Stimulated activated naive CD8-positive, alpha-beta T cell treated with anti-CD3 and anti-CD28 coated beads, Interleukin-15, Interleukin-2, amounts not matched to agents 100 U/mL and 50 U/mL, for 24 hours (primary cell): ENCODE data around the gene CACNA1G.

Source experiments
- ATAC-seq: fragments of 150-1000 bp; cut with Tn5 transposase; one replicate; pipeline ENCODE4 v1.10.0; 2021
- DNase-seq: peaks from one replicate; pipeline ENCODE4 v3.0.0; 2021

CACNA1G gene

GRCh38 chr17:50588391-50589049, 28.0 kb downstream of the CACNA1G start:
- no peak for ATAC-seq
- DNase-seq: no peak

GRCh38 chr17:50589095-50589705, 28.7 kb downstream of the CACNA1G start:
- DNase-seq (no peak), ATAC-seq (no peak)

GRCh38 chr17:50590946-50591737, 30.6 kb downstream of the CACNA1G start:
- no peak for DNase-seq
- no peak for ATAC-seq

GRCh38 chr17:50593321-50593720, 32.8 kb downstream of the CACNA1G start:
- no peak for ATAC-seq
- no peak for DNase-seq

DNA sequence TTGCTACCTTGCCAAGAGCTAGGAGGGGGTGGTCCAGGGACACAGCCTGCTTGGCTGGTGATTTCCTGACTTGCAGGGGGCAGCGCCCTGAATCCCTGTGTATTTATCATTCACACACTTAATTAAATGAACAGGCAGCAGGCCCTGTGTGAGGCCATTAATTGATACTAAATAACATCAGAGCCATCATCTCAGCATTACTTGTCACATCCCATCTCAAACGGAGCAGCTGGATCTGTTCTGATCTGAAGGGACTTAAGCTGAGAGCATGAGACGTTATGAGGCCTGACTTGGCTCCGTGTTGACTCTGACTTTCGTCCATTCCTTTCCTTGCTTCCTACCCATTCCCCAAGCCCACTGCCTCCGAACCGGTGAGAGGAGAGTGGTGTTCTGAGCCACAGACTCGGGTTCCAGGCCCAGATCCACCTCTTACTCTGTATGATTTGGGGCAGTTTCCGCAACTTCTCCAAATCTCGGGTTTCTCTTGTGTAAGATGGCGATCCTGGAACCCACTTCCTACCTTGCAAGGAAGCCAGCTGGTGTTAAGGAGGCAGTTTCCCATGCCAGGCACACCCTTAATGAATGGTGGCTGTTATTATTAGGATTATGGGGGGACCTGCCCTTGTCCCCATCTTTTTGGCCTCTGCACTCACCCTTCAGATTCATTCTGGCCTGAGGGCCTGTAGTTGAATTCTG, 33.8 kb downstream of the CACNA1G start:
- no peak for ATAC-seq
- DNase-seq: no peak

DNA sequence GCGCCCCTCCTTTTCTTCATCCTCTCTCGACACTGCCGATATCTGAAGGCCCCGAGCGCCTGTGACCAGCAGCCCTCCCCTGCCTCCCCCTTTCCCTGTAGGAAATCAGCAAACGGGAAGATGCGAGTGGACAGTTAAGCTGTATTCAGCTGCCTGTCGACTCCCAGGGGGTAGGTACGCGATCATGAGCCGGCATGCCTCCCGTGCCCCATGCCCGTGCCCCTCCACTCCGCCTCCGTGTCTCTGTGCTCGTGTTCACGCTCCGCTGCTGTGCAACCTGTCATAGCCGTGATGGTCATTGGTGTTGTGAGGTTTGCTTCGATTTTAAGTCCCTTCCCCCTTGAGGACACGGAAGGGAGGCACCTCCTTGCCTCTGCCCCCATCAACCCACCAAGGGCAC, 34.4 kb downstream of the CACNA1G start:
- ATAC-seq: no peak

DNA sequence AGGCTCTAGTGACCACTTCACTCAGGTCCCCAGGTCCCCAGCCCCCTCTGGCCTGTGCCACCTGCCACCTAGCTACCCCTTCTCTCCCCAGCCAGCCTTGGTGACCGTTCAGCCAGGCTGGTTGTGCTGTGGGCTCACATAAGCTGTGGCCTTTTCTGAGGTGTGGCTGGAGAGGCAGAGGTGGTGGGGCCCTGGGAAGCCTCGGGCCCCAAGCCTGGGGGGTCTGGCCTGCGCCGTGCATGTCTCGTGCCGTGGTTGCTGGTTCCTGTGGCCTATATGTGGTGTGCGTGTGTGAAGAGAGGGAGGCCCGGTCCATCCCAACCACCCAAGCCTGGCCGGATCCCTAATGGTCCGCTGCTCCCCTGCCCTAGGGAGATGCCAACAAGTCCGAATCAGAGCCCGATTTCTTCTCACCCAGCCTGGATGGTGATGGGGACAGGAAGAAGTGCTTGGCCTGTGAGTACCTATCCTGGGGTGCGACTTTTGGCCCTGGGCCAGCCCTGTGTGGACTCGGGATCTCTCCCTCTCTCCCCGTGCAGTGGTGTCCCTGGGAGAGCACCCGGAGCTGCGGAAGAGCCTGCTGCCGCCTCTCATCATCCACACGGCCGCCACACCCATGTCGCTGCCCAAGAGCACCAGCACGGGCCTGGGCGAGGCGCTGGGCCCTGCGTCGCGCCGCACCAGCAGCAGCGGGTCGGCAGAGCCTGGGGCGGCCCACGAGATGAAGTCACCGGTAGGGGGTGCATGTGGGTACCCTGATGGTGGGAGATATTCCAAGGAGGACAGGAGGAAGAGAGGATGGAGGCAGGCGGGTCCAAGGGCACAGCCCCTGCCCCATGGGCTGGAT, 35.9 kb downstream of the CACNA1G start:
- no peak for ATAC-seq
- no peak for DNase-seq

More for the DNA sequence above, 34.4 kb downstream of the CACNA1G start:
- DNase-seq: no peak

DNA sequence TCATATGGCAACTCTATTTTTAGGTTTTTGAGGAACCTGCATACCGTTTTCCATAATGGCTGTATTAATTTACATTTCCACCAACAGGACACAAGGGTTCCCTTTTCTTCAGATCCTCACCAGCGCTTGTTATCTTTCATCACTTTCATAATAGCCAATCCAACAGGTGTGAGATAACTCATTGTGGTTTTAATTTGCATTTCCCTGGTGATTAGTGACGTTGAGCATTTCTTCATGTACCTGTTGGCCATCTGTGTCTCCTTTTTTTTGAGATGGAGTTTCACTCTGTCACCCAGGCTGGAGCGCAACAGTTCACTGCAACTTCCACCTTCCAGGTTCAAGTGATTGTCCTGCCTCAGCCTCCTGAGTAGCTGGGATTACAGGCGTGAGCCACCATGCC, 38.0 kb downstream of the CACNA1G start:
- ATAC-seq (no peak), DNase-seq (no peak)

GRCh38 chr17:50599606-50600005, 39.1 kb downstream of the CACNA1G start:
- DNase-seq: no peak
- no peak for ATAC-seq

DNA sequence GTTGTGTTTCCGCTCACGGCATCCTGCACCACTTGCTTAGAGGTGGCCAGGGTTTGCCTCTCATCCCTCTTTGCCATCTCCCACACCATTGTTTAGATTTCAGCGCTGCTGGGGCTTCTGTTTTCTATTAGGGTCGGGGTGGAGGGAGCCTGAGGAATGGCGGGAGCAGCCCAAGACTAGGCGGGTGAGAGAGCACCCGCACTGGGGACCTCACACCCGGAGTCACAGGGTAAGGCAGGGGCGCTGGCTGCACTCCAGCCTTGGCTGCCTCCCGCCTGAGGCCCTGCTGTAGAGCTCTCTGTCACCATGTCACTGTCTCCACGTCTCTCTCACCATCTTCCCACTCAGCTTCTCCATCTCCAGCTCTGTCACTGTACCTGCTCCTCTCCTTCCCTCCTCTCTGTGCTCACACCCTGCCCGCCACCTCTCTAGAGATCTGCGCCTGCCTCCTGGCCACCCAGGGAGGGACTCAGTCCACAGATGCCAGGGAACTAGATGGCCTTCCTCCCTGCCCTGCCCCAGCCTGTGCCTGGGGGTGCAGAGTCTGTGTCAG, 41.4 kb downstream of the CACNA1G start:
- no peak for ATAC-seq
- DNase-seq: no peak

- DNase-seq (no peak), ATAC-seq (no peak)
Measured at GRCh38 chr17:50602836-50603235, 42.3 kb downstream of the CACNA1G start.

GRCh38 chr17:50603340-50603739, 42.8 kb downstream of the CACNA1G start:
- DNase-seq (no peak), ATAC-seq (no peak)

DNA sequence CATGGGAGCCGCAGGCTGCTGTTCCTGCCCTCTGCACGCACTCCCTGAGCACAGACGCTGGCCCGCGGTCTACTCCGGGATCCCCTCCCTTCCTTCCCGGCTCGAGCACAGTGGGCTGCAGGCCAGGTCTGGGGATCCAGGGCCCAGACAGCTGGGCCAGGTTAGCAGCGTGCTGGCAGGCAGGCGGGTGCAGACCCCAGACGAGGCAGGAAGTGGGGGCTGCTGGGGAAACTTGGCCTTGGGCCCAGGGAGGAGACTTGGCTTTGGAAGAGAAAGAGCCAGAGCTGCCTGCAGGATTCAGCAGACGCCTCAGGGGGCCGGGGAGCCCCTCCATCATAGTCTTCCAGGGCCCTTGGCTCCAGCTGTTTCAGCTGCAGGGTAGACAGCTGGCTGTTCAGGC, 44.0 kb downstream of the CACNA1G start:
- DNase-seq: no peak
- ATAC-seq: no peak

- no peak for DNase-seq
- no peak for ATAC-seq
Measured at GRCh38 chr17:50605429-50605828, 44.9 kb downstream of the CACNA1G start.

GRCh38 chr17:50607522-50608175, 47.1 kb downstream of the CACNA1G start:
- ATAC-seq (no peak), DNase-seq (no peak)

GRCh38 chr17:50608700-50609379, 48.3 kb downstream of the CACNA1G start:
- DNase-seq (no peak), ATAC-seq (no peak)

GRCh38 chr17:50609380-50610074, 49.0 kb downstream of the CACNA1G start:
- ATAC-seq (no peak), DNase-seq (no peak)

GRCh38 chr17:50611634-50612033, 51.1 kb downstream of the CACNA1G start:
- ATAC-seq: no peak

GRCh38 chr17:50612281-50612680, 51.8 kb downstream of the CACNA1G start:
- DNase-seq (no peak), ATAC-seq (no peak)

More at GRCh38 chr17:50611634-50612033, 51.1 kb downstream of the CACNA1G start:
- DNase-seq: no peak
